ENCODE data around the gene ARHGAP44.

DNA sequence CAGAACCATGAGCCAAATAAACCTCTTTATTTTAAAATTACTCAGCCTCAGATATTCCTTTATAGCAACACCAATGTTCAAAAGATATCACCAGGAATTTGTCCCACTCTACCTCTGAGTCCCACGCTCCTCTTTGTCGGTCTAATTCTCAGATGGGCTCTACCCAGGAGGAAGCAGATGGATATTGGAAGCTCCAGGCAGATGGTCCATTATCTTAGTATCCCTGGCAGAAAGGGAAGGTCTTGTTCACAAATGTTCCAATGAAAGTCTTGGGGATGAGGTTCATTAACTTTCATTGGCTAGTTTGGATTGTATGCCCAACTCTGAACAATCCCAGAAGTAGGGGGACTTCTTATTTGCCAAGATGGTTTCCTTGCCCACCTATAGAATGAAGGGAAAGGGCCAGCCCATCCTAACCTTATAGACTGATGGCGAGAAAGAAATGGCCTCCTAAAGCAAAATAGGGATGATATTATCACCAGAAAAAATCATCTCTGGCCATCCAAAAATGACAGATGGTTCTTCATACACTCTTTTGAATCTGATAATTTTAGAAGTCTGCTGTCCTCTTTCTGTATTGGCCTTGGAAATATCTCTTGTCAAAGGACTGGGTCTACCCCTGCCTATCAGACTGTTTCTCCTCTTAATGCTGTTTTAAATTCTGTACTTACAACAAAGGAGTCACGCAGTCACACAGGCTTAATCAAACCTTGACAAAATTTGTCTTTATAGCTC is 249.8 kb downstream of the ARHGAP44 start:
- TF ChIP-seq, protein P1, sequence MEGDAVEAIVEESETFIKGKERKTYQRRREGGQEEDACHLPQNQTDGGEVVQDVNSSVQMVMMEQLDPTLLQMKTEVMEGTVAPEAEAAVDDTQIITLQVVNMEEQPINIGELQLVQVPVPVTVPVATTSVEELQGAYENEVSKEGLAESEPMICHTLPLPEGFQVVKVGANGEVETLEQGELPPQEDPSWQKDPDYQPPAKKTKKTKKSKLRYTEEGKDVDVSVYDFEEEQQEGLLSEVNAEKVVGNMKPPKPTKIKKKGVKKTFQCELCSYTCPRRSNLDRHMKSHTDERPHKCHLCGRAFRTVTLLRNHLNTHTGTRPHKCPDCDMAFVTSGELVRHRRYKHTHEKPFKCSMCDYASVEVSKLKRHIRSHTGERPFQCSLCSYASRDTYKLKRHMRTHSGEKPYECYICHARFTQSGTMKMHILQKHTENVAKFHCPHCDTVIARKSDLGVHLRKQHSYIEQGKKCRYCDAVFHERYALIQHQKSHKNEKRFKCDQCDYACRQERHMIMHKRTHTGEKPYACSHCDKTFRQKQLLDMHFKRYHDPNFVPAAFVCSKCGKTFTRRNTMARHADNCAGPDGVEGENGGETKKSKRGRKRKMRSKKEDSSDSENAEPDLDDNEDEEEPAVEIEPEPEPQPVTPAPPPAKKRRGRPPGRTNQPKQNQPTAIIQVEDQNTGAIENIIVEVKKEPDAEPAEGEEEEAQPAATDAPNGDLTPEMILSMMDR (IDR thresholded peaks at IDR 0.05), result no peak
- TF ChIP-seq POLR2A (IDR thresholded peaks at IDR 0.05), result no peak
